HFFc6 (cell line): ENCODE data around the gene COPE. TPM values are rescaled to one million over a fixed set of nuclear protein-coding genes. Genes with fewer than 3 reads are reported as not detected.

Experiments used
- DNase-seq: peaks from one replicate; pipeline ENCODE4 v3.0.0-alpha.2; 2018
- H3K27ac Mint-ChIP-seq: 2 replicates; pipeline ENCODE4 v1.8.0; 2020; ENCODE audit warnings: mild to moderate bottlenecking, mixed read lengths
- H3K27me3 Mint-ChIP-seq: 2 replicates; pipeline ENCODE4 v1.8.0; 2021; ENCODE audit warnings: mild to moderate bottlenecking, moderate library complexity, mixed read lengths; ENCODE audit not compliant: insufficient read depth
- H3K36me3 Mint-ChIP-seq: 2 replicates; pipeline ENCODE4 v1.8.0; 2021; ENCODE audit warnings: low read depth, mixed read lengths
- H3K4me1 Mint-ChIP-seq: 2 replicates; pipeline ENCODE4 v1.8.0; 2020; ENCODE audit warnings: low read depth, mixed read lengths
- H3K4me3 Mint-ChIP-seq: 2 replicates; pipeline ENCODE4 v1.8.0; 2020; ENCODE audit warnings: mild to moderate bottlenecking, moderate library complexity, mixed read lengths
- H3K9me3 Mint-ChIP-seq: 2 replicates; pipeline ENCODE4 v1.8.0; 2020; ENCODE audit warnings: mild to moderate bottlenecking, mixed read lengths
- CTCF ChIP-seq: fragments of 200-600 bp; sonication (generic); IDR thresholded peaks from 2 replicates; pipeline ENCODE4 v1.5.0; 2021; ENCODE audit warnings: antibody characterized with exemption, mild to moderate bottlenecking
- total RNA-seq, 6 experiments: library from RNA; stranded (reverse); fragmentation: NEBNext Ultra II Directional; extraction: Animal tissue kit (Norgen Biotek cat#: 25700); gene quantifications; 2 replicates in 1 of 6; 3 replicates in 5 of 6; pipeline ENCODE4 v1.2.3, GENCODE V29; 2021

Gene COPE
- total RNA-seq, 6 experiments from 2014 or later = 268 to 315 (median 286) TPM

- H3K27ac Mint-ChIP-seq = no peak overlapping the region
- H3K4me1 Mint-ChIP-seq = no peaks in the 10 kb centered on the region
- H3K9me3 Mint-ChIP-seq = no peaks in the 10 kb centered on the region
- no peak overlapping the region; the same call in 1 of the 2 replicates for H3K4me3 Mint-ChIP-seq
- H3K27me3 Mint-ChIP-seq = peaks cover 11% of the 10 kb centered on the region
- no peak for DNase-seq
- H3K36me3 Mint-ChIP-seq = no peaks in the 10 kb centered on the region; the same call in 1 of the 2 replicates
- no peak for TF ChIP-seq CTCF
These were observed 21.8 kb downstream of the COPE start for GRCh38 chr19:18897094-18898029.

GRCh38 chr19:18896421-18896841 lies 22.8 kb downstream of the COPE start:
- Mint-ChIP-seq H3K36me3 (no peaks in the 10 kb centered on the region; the same call in 1 of the 2 replicates), H3K27me3 (peaks cover 14% of the 10 kb centered on the region), H3K27ac (no peak overlapping the region), H3K4me1 (no peaks in the 10 kb centered on the region), H3K4me3 (peak overlapping the region; percentile 71), H3K9me3 (no peaks in the 10 kb centered on the region)
- no peak for DNase-seq
- TF ChIP-seq CTCF = no peak

GRCh38 chr19:18895824-18896341 lies 23.3 kb downstream of the COPE start, which contains the start of gene CERS1:
Gene CERS1, minus strand, starts transcription at chr19:18896158. Its CDS starts 86 bp downstream, at chr19:18896072.
- no peak within 1 kb of the TSS for H3K27ac Mint-ChIP-seq
- no peak for TF ChIP-seq CTCF
- H3K4me1 Mint-ChIP-seq = no peaks in the 10 kb centered on the region
- no peaks in the 10 kb centered on the region for H3K36me3 Mint-ChIP-seq
- H3K9me3 Mint-ChIP-seq = no peaks in the 10 kb centered on the region
- peaks cover 14% of the 10 kb centered on the region for H3K27me3 Mint-ChIP-seq
- no peak for DNase-seq
- peak within 1 kb of the TSS; percentile 83 for H3K4me3 Mint-ChIP-seq

- peaks cover 15% of the 10 kb centered on the region for H3K27me3 Mint-ChIP-seq
- DNase-seq = peak; percentile 13
- H3K36me3 Mint-ChIP-seq = no peaks in the 10 kb centered on the region
- H3K4me3 Mint-ChIP-seq = peak overlapping the region; percentile 83
- TF ChIP-seq CTCF = peak; percentile 70
- no peak overlapping the region for H3K27ac Mint-ChIP-seq
- no peaks in the 10 kb centered on the region for H3K9me3 Mint-ChIP-seq
- H3K4me1 Mint-ChIP-seq = no peaks in the 10 kb centered on the region
These were observed 24.0 kb downstream of the COPE start for GRCh38 chr19:18895038-18895823.

GRCh38 chr19:18894254-18895037 lies 24.7 kb downstream of the COPE start:
- no peak for TF ChIP-seq CTCF
- H3K36me3 Mint-ChIP-seq = no peaks in the 10 kb centered on the region
- peak overlapping the region; percentile 83 for H3K4me3 Mint-ChIP-seq
- peak; percentile 17 for DNase-seq
- H3K4me1 Mint-ChIP-seq = no peaks in the 10 kb centered on the region
- no peak overlapping the region for H3K27ac Mint-ChIP-seq
- H3K9me3 Mint-ChIP-seq = no peaks in the 10 kb centered on the region
- H3K27me3 Mint-ChIP-seq = peaks cover 18% of the 10 kb centered on the region
